Astrocyte (in vitro differentiated cells and primary cell): Measurements from ENCODE around the gene PSEN1. TPM values are rescaled to one million over a fixed set of nuclear protein-coding genes. Genes with fewer than 3 reads are reported as not detected.
A peak's percentile ranks its signal among the peaks of the same experiment; 100 is the strongest.

Source experiments
- DNase-seq: peaks from one replicate; pipeline ENCODE4 v3.0.0-alpha.2; 2010; ENCODE audit warnings: low read depth
- FAIRE-seq: peaks from 2 replicates; lab custom pipeline; 2011; peaks lifted over from hg19 to GRCh38; lab: Jason Lieb, UNC
- H2AFZ ChIP-seq: 2 replicates; pipeline ENCODE4 v1.6.0; 2012; ENCODE audit warnings: low read depth, low read length, inconsistent platforms
- H3K27ac ChIP-seq: 2 replicates; pipeline ENCODE4 v1.5.1; 2011; ENCODE audit warnings: low read depth, low read length, inconsistent platforms
- H3K27me3 ChIP-seq: 2 replicates; pipeline ENCODE4 v1.6.0; 2011; ENCODE audit warnings: low read length, inconsistent platforms; ENCODE audit not compliant: insufficient read depth
- H3K36me3 ChIP-seq: 2 replicates; pipeline ENCODE4 v1.5.1; 2011; ENCODE audit warnings: low read length, inconsistent platforms; ENCODE audit not compliant: insufficient read depth
- H3K4me1 ChIP-seq: 2 replicates; pipeline ENCODE4 v1.5.1; 2011; ENCODE audit warnings: low read length, inconsistent platforms; ENCODE audit not compliant: insufficient read depth
- H3K4me2 ChIP-seq: 2 replicates; pipeline ENCODE4 v1.6.0; 2012; ENCODE audit warnings: low read length, inconsistent platforms
- H3K4me3 ChIP-seq: 2 replicates; pipeline ENCODE4 v1.5.1; 2011; ENCODE audit warnings: low read depth, mild to moderate bottlenecking, low read length, inconsistent platforms; ENCODE audit not compliant: insufficient read depth
- H3K79me2 ChIP-seq: 2 replicates; pipeline ENCODE4 v1.6.0; 2012; ENCODE audit warnings: mild to moderate bottlenecking, low read length, inconsistent platforms; ENCODE audit not compliant: insufficient read depth
- H3K9ac ChIP-seq: 2 replicates; pipeline ENCODE4 v1.6.0; 2012; ENCODE audit warnings: mild to moderate bottlenecking, low read length, inconsistent platforms
- H3K9me3 ChIP-seq: 2 replicates; pipeline ENCODE4 v1.5.1; 2012; ENCODE audit warnings: low read depth, mild to moderate bottlenecking, low read length, inconsistent platforms; ENCODE audit not compliant: insufficient read depth
- H4K20me1 ChIP-seq: 2 replicates; pipeline ENCODE4 v1.6.0; 2012; ENCODE audit warnings: low read length, inconsistent platforms; ENCODE audit not compliant: insufficient read depth
- H3K27ac Mint-ChIP-seq: one replicate; pipeline ENCODE4 v1.8.0; 2021; ENCODE audit warnings: mild to moderate bottlenecking, mixed read lengths; ENCODE audit not compliant: unreplicated experiment
- H3K27me3 Mint-ChIP-seq: one replicate; pipeline ENCODE4 v1.8.0; 2021; ENCODE audit warnings: low read depth, mixed read lengths; ENCODE audit not compliant: unreplicated experiment
- H3K36me3 Mint-ChIP-seq: one replicate; pipeline ENCODE4 v1.8.0; 2021; ENCODE audit warnings: low read depth, mixed read lengths; ENCODE audit not compliant: unreplicated experiment
- H3K4me1 Mint-ChIP-seq: one replicate; pipeline ENCODE4 v1.8.0; 2021; ENCODE audit warnings: low read depth, mixed read lengths; ENCODE audit not compliant: unreplicated experiment
- H3K4me3 Mint-ChIP-seq: one replicate; pipeline ENCODE4 v1.8.0; 2021; ENCODE audit warnings: mild to moderate bottlenecking, moderate library complexity, mixed read lengths; ENCODE audit not compliant: unreplicated experiment
- H3K9me3 Mint-ChIP-seq: one replicate; pipeline ENCODE4 v1.8.0; 2021; ENCODE audit warnings: mild to moderate bottlenecking, mixed read lengths; ENCODE audit not compliant: unreplicated experiment
- CTCF ChIP-seq: IDR thresholded peaks from 2 replicates; pipeline ENCODE4 v1.5.1; 2011; ENCODE audit warnings: low read depth, mild to moderate bottlenecking, inconsistent platforms, low read length, moderate library complexity; ENCODE audit not compliant: insufficient read depth
- EZH2 ChIP-seq: IDR thresholded peaks from 2 replicates; pipeline ENCODE4 v1.6.1; 2012; ENCODE audit warnings: mild to moderate bottlenecking, low read length, inconsistent platforms; ENCODE audit not compliant: insufficient read depth
- total RNA-seq: library from RNA; stranded (reverse); gene quantifications from 2 replicates; pipeline ENCODE4 v1.2.1, GENCODE V29; 2021

Gene PSEN1
- total RNA-seq, 1 donor from 2014 or later: 89.5 TPM

GRCh38 chr14:73236157-73236556 is 99.8 kb downstream of the PSEN1 start:
- Histone ChIP-seq H3K79me2 (no peaks in the 10 kb centered on the region), H4K20me1 (peaks cover 10% of the 10 kb centered on the region), H3K9me3 (no peaks in the 10 kb centered on the region), H3K4me2 (no peak overlapping the region), H3K36me3 (no peaks in the 10 kb centered on the region), H3K4me3 (no peak overlapping the region), H3K9ac (no peak overlapping the region), H3K27me3 (peaks cover 48% of the 10 kb centered on the region), H3K27ac (no peak overlapping the region), H2AFZ (no peak overlapping the region), H3K4me1 (peaks cover 26% of the 10 kb centered on the region)
- DNase-seq (no peak), FAIRE-seq (no peak)
- Mint-ChIP-seq H3K4me3 (peak overlapping the region; percentile 46), H3K36me3 (no peaks in the 10 kb centered on the region), H3K9me3 (no peaks in the 10 kb centered on the region), H3K27me3 (peaks cover 19% of the 10 kb centered on the region), H3K27ac (peak overlapping the region; percentile 13), H3K4me1 (peaks cover 47% of the 10 kb centered on the region)
- no peak for TF ChIP-seq CTCF
- TF ChIP-seq EZH2: no peak

- Mint-ChIP-seq H3K27me3 (peaks cover 24% of the 10 kb centered on the region), H3K36me3 (no peaks in the 10 kb centered on the region), H3K27ac (peak overlapping the region; percentile 0), H3K4me1 (peaks cover 52% of the 10 kb centered on the region), H3K4me3 (peak overlapping the region; percentile 76), H3K9me3 (no peaks in the 10 kb centered on the region)
- no peak overlapping the region for H3K27ac ChIP-seq
- DNase-seq (no peak), FAIRE-seq (no peak)
- H3K36me3 ChIP-seq: no peaks in the 10 kb centered on the region
- H3K9me3 ChIP-seq: no peaks in the 10 kb centered on the region
- peaks cover 26% of the 10 kb centered on the region for H3K4me1 ChIP-seq
- H3K27me3 ChIP-seq: peaks cover 51% of the 10 kb centered on the region
- no peaks in the 10 kb centered on the region for H3K79me2 ChIP-seq
- no peak overlapping the region for H2AFZ ChIP-seq
- no peak overlapping the region for H3K9ac ChIP-seq
- H4K20me1 ChIP-seq: peaks cover 10% of the 10 kb centered on the region
- H3K4me3 ChIP-seq: no peak overlapping the region
- TF ChIP-seq EZH2: no peak
- TF ChIP-seq CTCF: no peak
- peak overlapping the region; percentile 84 for H3K4me2 ChIP-seq
Observed at GRCh38 chr14:73236752-73237218, 100.5 kb downstream of the PSEN1 start.

GRCh38 chr14:73237219-73237785 is 101.0 kb downstream of the PSEN1 start, which contains the start of gene PAPLN:
TSS of gene PAPLN (plus strand) at chr14:73237506. CDS start at chr14:73239779, 2,273 bp downstream.
- Mint-ChIP-seq H3K27ac (peak within 1 kb of the TSS; percentile 13), H3K4me1 (peaks cover 55% of the 10 kb centered on the region), H3K36me3 (no peaks in the 10 kb centered on the region), H3K9me3 (no peaks in the 10 kb centered on the region), H3K4me3 (peak within 1 kb of the TSS; percentile 78), H3K27me3 (peaks cover 24% of the 10 kb centered on the region)
- Histone ChIP-seq H4K20me1 (peaks cover 10% of the 10 kb centered on the region), H3K4me2 (peak within 1 kb of the TSS; percentile 84), H3K9ac (peak within 1 kb of the TSS; percentile 57), H3K79me2 (no peaks in the 10 kb centered on the region), H2AFZ (peak within 1 kb of the TSS; percentile 51), H3K4me3 (peak within 1 kb of the TSS; percentile 56), H3K27me3 (peaks cover 54% of the 10 kb centered on the region), H3K9me3 (no peaks in the 10 kb centered on the region), H3K36me3 (no peaks in the 10 kb centered on the region), H3K4me1 (peaks cover 26% of the 10 kb centered on the region), H3K27ac (no peak within 1 kb of the TSS)
- TF ChIP-seq EZH2: peak; percentile 77
- no peak for TF ChIP-seq CTCF
- FAIRE-seq (no peak), DNase-seq (no peak)
